ENCODE measurements around the gene RTL5. TPM values are rescaled to one million over a fixed set of nuclear protein-coding genes. Genes with fewer than 3 reads are reported as not detected.

The RTL5 gene
- total RNA-seq, 6 donors from 2014 or later = 2.7 to 15.7 (median 6.4) TPM

GRCh38 chrX:72125331-72126047, 6.2 kb downstream of the RTL5 start:
- peaks cover 40 to 56% (median 44%) of the 10 kb centered on the region in 4 donors for H3K4me1 ChIP-seq
- peak overlapping the region in 2 of 4 donors; percentile 50 to 56 for H3K27ac ChIP-seq
- ATAC-seq (ENCODE audit: low FRiP score in 2 of 2) = no peak

GRCh38 chrX:72124540-72125201, 7.0 kb downstream of the RTL5 start:
- no peak for TF ChIP-seq POLR2A (IDR thresholded peaks at IDR 0.05)
- TF ChIP-seq POLR2AphosphoS5 (IDR thresholded peaks at IDR 0.05) = no peak
- no peak for TF ChIP-seq EP300 (IDR thresholded peaks at IDR 0.05)
- TF ChIP-seq, protein P1, sequence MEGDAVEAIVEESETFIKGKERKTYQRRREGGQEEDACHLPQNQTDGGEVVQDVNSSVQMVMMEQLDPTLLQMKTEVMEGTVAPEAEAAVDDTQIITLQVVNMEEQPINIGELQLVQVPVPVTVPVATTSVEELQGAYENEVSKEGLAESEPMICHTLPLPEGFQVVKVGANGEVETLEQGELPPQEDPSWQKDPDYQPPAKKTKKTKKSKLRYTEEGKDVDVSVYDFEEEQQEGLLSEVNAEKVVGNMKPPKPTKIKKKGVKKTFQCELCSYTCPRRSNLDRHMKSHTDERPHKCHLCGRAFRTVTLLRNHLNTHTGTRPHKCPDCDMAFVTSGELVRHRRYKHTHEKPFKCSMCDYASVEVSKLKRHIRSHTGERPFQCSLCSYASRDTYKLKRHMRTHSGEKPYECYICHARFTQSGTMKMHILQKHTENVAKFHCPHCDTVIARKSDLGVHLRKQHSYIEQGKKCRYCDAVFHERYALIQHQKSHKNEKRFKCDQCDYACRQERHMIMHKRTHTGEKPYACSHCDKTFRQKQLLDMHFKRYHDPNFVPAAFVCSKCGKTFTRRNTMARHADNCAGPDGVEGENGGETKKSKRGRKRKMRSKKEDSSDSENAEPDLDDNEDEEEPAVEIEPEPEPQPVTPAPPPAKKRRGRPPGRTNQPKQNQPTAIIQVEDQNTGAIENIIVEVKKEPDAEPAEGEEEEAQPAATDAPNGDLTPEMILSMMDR (IDR thresholded peaks at IDR 0.05) = no peak
- peaks cover 40 to 54% (median 44%) of the 10 kb centered on the region in 4 donors for H3K4me1 ChIP-seq

More at GRCh38 chrX:72125331-72126047, 6.2 kb downstream of the RTL5 start:
- peak in 1 of 2 donors; percentile 16 for DNase-seq
- 46 to 60% methylated on average over 1 to 6 of the region's 6 CpGs for WGBS, 2 donors
- no peak for TF ChIP-seq POLR2AphosphoS5 (IDR thresholded peaks at IDR 0.05)
- TF ChIP-seq, protein P1 (IDR thresholded peaks at IDR 0.05) = no peak
- no peak for TF ChIP-seq EP300 (IDR thresholded peaks at IDR 0.05)
- TF ChIP-seq POLR2A (IDR thresholded peaks at IDR 0.05) = no peak
- no peak overlapping the region for H3K4me3 ChIP-seq
- H3K36me3 ChIP-seq = no peaks in the 10 kb centered on the region
- no peaks in the 10 kb centered on the region for H3K9me3 ChIP-seq
- no peaks in the 10 kb centered on the region for H3K27me3 ChIP-seq

DNA sequence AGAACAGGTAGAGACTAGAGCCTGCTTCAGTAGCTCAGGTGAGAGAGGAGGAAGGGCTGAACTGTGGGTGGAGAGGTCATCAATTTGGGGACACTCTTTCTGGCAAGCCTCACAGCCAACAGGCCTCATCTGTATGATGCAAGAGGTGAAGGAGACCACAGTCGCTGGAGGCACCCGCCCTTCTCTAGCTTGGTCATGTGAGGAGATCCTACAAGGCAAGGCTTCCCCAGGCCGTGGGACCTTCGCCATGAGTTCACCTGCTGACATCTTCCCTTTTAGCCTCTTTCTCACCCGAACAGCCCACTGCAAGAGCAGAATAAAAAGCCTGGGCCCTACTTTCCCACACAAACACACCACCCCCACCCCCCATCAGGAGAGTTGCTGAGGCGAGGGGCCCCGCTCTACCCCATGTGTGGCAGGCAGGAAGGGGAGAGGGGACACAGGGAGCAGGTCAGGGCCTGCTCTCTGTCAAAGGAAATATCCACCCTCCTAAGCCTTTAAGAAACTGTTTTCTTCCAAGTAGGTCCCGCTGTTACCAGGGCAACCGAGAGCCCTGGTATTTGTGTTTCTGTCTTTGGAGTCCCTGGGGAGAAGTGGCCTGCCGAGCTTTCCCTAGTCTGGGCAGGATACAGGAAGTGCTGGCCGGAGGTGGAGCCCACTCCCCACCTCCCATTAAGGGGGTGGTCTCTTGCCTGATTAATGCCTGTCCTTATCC, 8.1 kb downstream of the RTL5 start:
- H3K27ac ChIP-seq = peak overlapping the region; percentile 56 to 74 (median 63)
- H3K9me3 ChIP-seq = no peaks in the 10 kb centered on the region
- ATAC-seq (ENCODE audit: low FRiP score in 2 of 2) (peak; percentile 19 to 27), DNase-seq (peak in 1 of 2 donors; percentile 72)
- 43% methylated on average over 11 of the region's 11 CpGs; no CpG with 5 or more reads in 1 of the 2 donors for WGBS, 2 donors
- H3K36me3 ChIP-seq = no peaks in the 10 kb centered on the region
- peaks cover 40 to 54% (median 44%) of the 10 kb centered on the region in 4 donors for H3K4me1 ChIP-seq
- H3K27me3 ChIP-seq = no peaks in the 10 kb centered on the region
- H3K4me3 ChIP-seq = no peak overlapping the region
- no peak for TF ChIP-seq EP300 (IDR thresholded peaks at IDR 0.05)
- TF ChIP-seq POLR2A (IDR thresholded peaks at IDR 0.05) = no peak
- no peak for TF ChIP-seq POLR2AphosphoS5 (IDR thresholded peaks at IDR 0.05)
- TF ChIP-seq, protein P1 (IDR thresholded peaks at IDR 0.05) = no peak

More at GRCh38 chrX:72124540-72125201, 7.0 kb downstream of the RTL5 start:
- Histone ChIP-seq H3K36me3 (no peaks in the 10 kb centered on the region), H3K27me3 (no peaks in the 10 kb centered on the region), H3K4me3 (no peak overlapping the region), H3K9me3 (no peaks in the 10 kb centered on the region), H3K27ac (peak overlapping the region in 2 of 4 donors; percentile 64 to 74)
- peak in 1 of 2 donors; percentile 19 for DNase-seq
- WGBS, 2 donors = 73 to 75% methylated on average over 5 to 8 of the region's 8 CpGs
- no peak for ATAC-seq (ENCODE audit: low FRiP score in 2 of 2)

- ATAC-seq (ENCODE audit: low FRiP score in 2 of 2) (no peak), DNase-seq (peak in 1 of 2 donors; percentile 12)
- Histone ChIP-seq H3K4me3 (no peak overlapping the region), H3K27ac (peak overlapping the region in 3 of 4 donors; percentile 62 to 74 (median 64)), H3K27me3 (no peaks in the 10 kb centered on the region), H3K36me3 (no peaks in the 10 kb centered on the region), H3K9me3 (no peaks in the 10 kb centered on the region), H3K4me1 (peaks cover 40 to 54% (median 43%) of the 10 kb centered on the region in 4 donors)
- WGBS, 2 donors = 68 to 79% methylated on average over 5 to 6 of the region's 6 CpGs
- no peak for TF ChIP-seq POLR2AphosphoS5 (IDR thresholded peaks at IDR 0.05)
- TF ChIP-seq EP300 (IDR thresholded peaks at IDR 0.05) = no peak
- TF ChIP-seq, protein P1 (IDR thresholded peaks at IDR 0.05) = no peak
- TF ChIP-seq POLR2A (IDR thresholded peaks at IDR 0.05) = no peak
Measured at GRCh38 chrX:72122621-72123337, 8.9 kb downstream of the RTL5 start.

All from upper lobe of left lung (tissue), 6 donors.